Mucosa of descending colon (tissue), 3 donors: ENCODE data around the gene HSD3B1. TPM values are rescaled to one million over a fixed set of nuclear protein-coding genes. Genes with fewer than 3 reads are reported as not detected.
"Not testable (repeated sequence)": the region's sequence is repeated elsewhere in the genome, so short reads cannot be mapped to it uniquely, and the experiment has no call there.

Experiments used
- ATAC-seq: fragments of 200-7000 bp; cut with Tn5 transposase; one replicate; pipeline ENCODE4 v1.9.1; 2020; ENCODE audit warnings: mild to moderate bottlenecking, moderate library complexity
- DNase-seq, 3 donors: peaks; one replicate each; pipeline ENCODE4 v3.0.0-alpha.2; 2020
- H3K36me3 ChIP-seq: fragments of 200-600 bp; one replicate; pipeline ENCODE4 v1.8.0; 2021; ENCODE audit warnings: low read depth, mild to moderate bottlenecking
- H3K4me1 ChIP-seq: fragments of 200-600 bp; one replicate; pipeline ENCODE4 v1.8.0; 2021; ENCODE audit warnings: low read depth, mild to moderate bottlenecking
- H3K4me3 ChIP-seq: fragments of 200-600 bp; one replicate; pipeline ENCODE4 v1.8.0; 2021; ENCODE audit warnings: mild to moderate bottlenecking
- H3K9me3 ChIP-seq: fragments of 200-600 bp; one replicate; pipeline ENCODE4 v1.8.0; 2021; ENCODE audit warnings: mild to moderate bottlenecking
- CTCF ChIP-seq: fragments of 200-600 bp; IDR thresholded peaks from one replicate; pipeline ENCODE4 v1.8.0; 2022; ENCODE audit warnings: antibody characterized with exemption, mild to moderate bottlenecking
- intact Hi-C, 2 donors: fragments of 100-400 bp; cut with DNase I in 1 of 2; cut with micrococcal nuclease in 1 of 2; formaldehyde crosslinking; loops; one replicate each; pipeline versions ENCODE4 v1.11.0 to v1.11.1; 2022; cut with DNase I, micrococcal nuclease
- total RNA-seq, 3 donors: library from RNA; stranded (reverse); fragmentation: NEBNext Ultra II Directional in 2 of 3; extraction: Animal tissue kit (Norgen Biotek cat#: 25700) in 2 of 3; gene quantifications; one replicate each; pipeline versions ENCODE4 v1.2.1 to v1.2.4, GENCODE V29; 2021 to 2023
- donor health status: DM: no; HTN: no; CAD: no; lungs with moderate emphysema.
- donor health status: DM: no; HTN: no; CAD: no.
- donor health status: DM: no; HTN: yes; CAD: no.

The HSD3B1 gene
- total RNA-seq, 3 donors from 2014 or later = 0.41 to 0.48 TPM; not detected in 1

DNA sequence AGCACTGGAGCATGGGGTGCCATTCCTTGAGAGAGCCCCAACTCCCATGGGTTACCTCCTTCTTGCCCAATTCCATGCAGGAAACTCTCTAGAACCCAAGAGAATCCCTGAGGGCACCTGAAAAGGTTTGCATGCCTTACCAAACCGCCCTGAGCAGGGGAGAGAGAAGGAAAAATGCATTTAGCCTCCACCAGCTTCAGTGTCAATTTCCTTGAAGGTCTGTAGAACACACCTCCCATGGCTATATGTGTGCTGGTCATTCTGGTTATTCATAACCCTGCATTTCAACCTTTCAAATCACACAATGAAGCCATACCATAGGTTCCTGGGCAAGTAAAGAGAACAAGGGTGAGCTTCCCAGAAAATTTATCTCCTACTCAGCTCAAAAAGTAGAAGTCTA is 39.6 kb downstream of the HSD3B1 start:
- DNase-seq = no peak
- intact Hi-C loops = no loop called here
- Histone ChIP-seq H3K4me3 (no peak overlapping the region), H3K36me3 (no peaks in the 10 kb centered on the region), H3K4me1 (no peaks in the 10 kb centered on the region), H3K9me3 (no peaks in the 10 kb centered on the region)
- no peak for ATAC-seq
- TF ChIP-seq CTCF = no peak

- H3K4me1 ChIP-seq = no peaks in the 10 kb centered on the region
- no peak for TF ChIP-seq CTCF
- intact Hi-C loops = no loop called here
- H3K36me3 ChIP-seq = no peaks in the 10 kb centered on the region
- H3K9me3 ChIP-seq = no peaks in the 10 kb centered on the region
- H3K4me3 ChIP-seq = no peak overlapping the region
- ATAC-seq = no peak
- no peak for DNase-seq
These were observed 40.3 kb downstream of the HSD3B1 start for GRCh38 chr1:119547306-119547705.

- intact Hi-C loops = no loop called here
- Histone ChIP-seq H3K4me1 (no peaks in the 10 kb centered on the region), H3K9me3 (no peaks in the 10 kb centered on the region), H3K36me3 (no peaks in the 10 kb centered on the region), H3K4me3 (no peak overlapping the region)
- no peak for DNase-seq
- ATAC-seq = no peak
- TF ChIP-seq CTCF = no peak
These were observed 40.8 kb downstream of the HSD3B1 start for GRCh38 chr1:119547805-119548204.

GRCh38 chr1:119549719-119550132 is 42.7 kb downstream of the HSD3B1 start:
- intact Hi-C loops = no loop called here
- TF ChIP-seq CTCF = peak; percentile 38
- DNase-seq (peak in 2 of 3 donors; percentile 28 to 64), ATAC-seq (peak; percentile 82)
- H3K36me3 ChIP-seq = no peaks in the 10 kb centered on the region
- no peak overlapping the region for H3K4me3 ChIP-seq
- H3K4me1 ChIP-seq = no peaks in the 10 kb centered on the region
- H3K9me3 ChIP-seq = no peaks in the 10 kb centered on the region

DNA sequence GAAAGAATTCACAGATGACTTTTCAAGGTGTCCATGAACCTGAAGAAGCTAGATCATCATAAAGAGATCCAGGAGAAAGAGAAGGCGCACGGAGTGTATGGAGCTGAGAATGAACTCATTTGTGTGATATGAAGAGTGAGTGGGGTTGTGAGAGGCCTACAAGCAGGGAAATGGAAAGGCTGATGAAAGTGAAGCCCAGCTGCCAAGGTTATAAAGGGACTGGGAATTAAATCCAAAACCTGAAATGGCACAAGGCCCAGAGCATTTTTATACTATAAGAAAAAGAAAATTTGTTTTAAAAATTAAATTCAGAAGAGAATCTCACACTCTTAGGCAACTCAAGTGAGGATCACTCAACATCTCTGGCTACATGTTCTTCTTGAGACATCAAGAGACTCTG is 43.4 kb downstream of the HSD3B1 start:
- Histone ChIP-seq H3K4me1 (no peaks in the 10 kb centered on the region), H3K9me3 (no peaks in the 10 kb centered on the region), H3K36me3 (no peaks in the 10 kb centered on the region), H3K4me3 (no peak overlapping the region)
- intact Hi-C loops = no loop called here
- ATAC-seq (no peak), DNase-seq (no peak)
- no peak for TF ChIP-seq CTCF

GRCh38 chr1:119551218-119551617 is 44.2 kb downstream of the HSD3B1 start:
- intact Hi-C loops = no loop called here
- no peak for TF ChIP-seq CTCF
- no peak overlapping the region for H3K4me3 ChIP-seq
- DNase-seq (no peak), ATAC-seq (no peak)
- H3K9me3 ChIP-seq = no peaks in the 10 kb centered on the region
- no peaks in the 10 kb centered on the region for H3K36me3 ChIP-seq
- no peaks in the 10 kb centered on the region for H3K4me1 ChIP-seq

DNA sequence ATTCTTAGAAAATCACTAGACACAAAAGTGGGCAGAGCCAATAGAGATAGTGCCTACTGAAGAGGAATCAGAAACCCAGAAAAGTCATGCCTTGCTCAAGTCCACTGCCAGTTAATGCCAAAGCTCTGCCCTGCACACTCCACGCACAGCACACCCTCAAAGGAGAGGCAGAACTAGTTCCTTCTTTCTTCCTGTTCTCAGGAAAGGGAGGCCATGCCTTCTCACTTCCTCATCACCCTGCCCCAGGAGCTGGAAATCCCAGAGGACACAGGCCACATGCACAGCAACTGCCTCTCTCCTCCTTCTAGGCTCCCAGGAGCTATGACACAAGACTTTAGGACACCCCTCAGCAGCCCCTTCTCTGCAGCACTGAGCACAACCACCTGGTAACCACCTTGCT is 45.6 kb downstream of the HSD3B1 start:
- peak; percentile 72 for ATAC-seq
- intact Hi-C loops, H3K4me3 ChIP-seq, H3K4me1 ChIP-seq, H3K36me3 ChIP-seq, DNase-seq, H3K9me3 ChIP-seq: not testable (repeated sequence)

GRCh38 chr1:119553302-119554071 is 46.5 kb downstream of the HSD3B1 start:
- H3K4me1 ChIP-seq, H3K36me3 ChIP-seq, intact Hi-C loops, H3K4me3 ChIP-seq, H3K9me3 ChIP-seq, DNase-seq: not testable (repeated sequence)
- ATAC-seq = peak; percentile 9
